Sigmoid colon (tissue), 7 donors: ENCODE data around the gene CD4. TPM values are rescaled to one million over a fixed set of nuclear protein-coding genes. Genes with fewer than 3 reads are reported as not detected.

Source experiments
- DNase-seq: peaks from one replicate; pipeline ENCODE4 v3.0.0-alpha.2; 2019
- H3K27ac ChIP-seq, 4 donors: fragments of 200-600 bp; sonication (generic); one replicate each; pipeline ENCODE4 v1.5.1; 2016 to 2019; ENCODE audit warnings: mild to moderate bottlenecking in 1 of 4
- H3K27me3 ChIP-seq, 3 donors: fragments of 200-600 bp; sonication (generic); one replicate each; pipeline ENCODE4 v1.5.1; 2019; ENCODE audit warnings: mild to moderate bottlenecking in 1 of 3
- H3K36me3 ChIP-seq, 4 donors: fragments of 200-600 bp; sonication (generic); one replicate each; pipeline ENCODE4 v1.5.1; 2016 to 2019
- H3K4me1 ChIP-seq, 4 donors: fragments of 200-600 bp; sonication (generic); one replicate each; pipeline ENCODE4 v1.5.1; 2017 to 2019
- H3K4me3 ChIP-seq, 4 donors: fragments of 200-600 bp; sonication (generic); one replicate each; pipeline ENCODE4 v1.5.1; 2017 to 2019; ENCODE audit warnings: mild to moderate bottlenecking in 2 of 4, moderate library complexity in 1 of 4
- H3K9me3 ChIP-seq, 4 donors: fragments of 200-600 bp in 3 of 4; sonication (generic) in 3 of 4; one replicate each; pipeline versions ENCODE4 v1.5.1 to v1.6.1; 2013 to 2019
- CTCF ChIP-seq, 4 experiments: fragments of 450-650 bp in 3 of 4; fragments of 200-600 bp in 1 of 4; IDR thresholded peaks; one replicate each; pipeline ENCODE4 v1.5.1; 2016 to 2019; ENCODE audit warnings: antibody characterized with exemption in 4 of 4, mild to moderate bottlenecking in 3 of 4, moderate library complexity in 2 of 4
- EP300 ChIP-seq, 4 donors: sonication (generic); formaldehyde crosslinking; IDR thresholded peaks; one replicate each; pipeline ENCODE4 v1.6.1; 2017; ENCODE audit warnings: antibody characterized with exemption in 4 of 4
- POLR2A ChIP-seq, 2 donors: fragments of 450-650 bp; IDR thresholded peaks; one replicate each; pipeline ENCODE4 v1.6.1; 2016; ENCODE audit warnings: antibody characterized with exemption in 2 of 2, mild to moderate bottlenecking in 2 of 2, moderate library complexity in 2 of 2
- POLR2AphosphoS5 ChIP-seq, 4 donors: sonication (generic); formaldehyde crosslinking; IDR thresholded peaks; one replicate each; pipeline ENCODE4 v1.6.1; 2017; ENCODE audit warnings: antibody characterized with exemption in 4 of 4
- WGBS, 2 donors: extraction: QIAGEN DNeasy Blood & Tissue Kit; methylation state at CpG; one replicate each; pipeline ENCODE4 v1.1.7; 2013; 5-methylcytosine and 5-hydroxymethylcytosine counted together
- intact Hi-C: fragments of 100-400 bp; cut with DNase I; formaldehyde crosslinking; loops from one replicate; pipeline ENCODE4 v1.15.1; 2023
- polyA plus RNA-seq, 3 donors: library from polyadenylated mRNA; stranded (reverse); fragments of 200-250 nt; gene quantifications; one replicate each; pipeline ENCODE4 v1.2.3, GENCODE V29; 2013
- total RNA-seq, 4 donors: library from RNA; depleted of rRNA; stranded (reverse); fragments of >200 nt; gene quantifications; one replicate each; pipeline ENCODE4 v1.1.0, GENCODE V29; 2016
- donor health status: healthy with polysubstance abuse.
- donor health status: Bipolar disorder and iron deficiency.
- donor health status: healthy.

Gene CD4
- total and polyA plus RNA-seq, 7 donors: 2.5 to 29.7 (median 11.8) TPM

DNA sequence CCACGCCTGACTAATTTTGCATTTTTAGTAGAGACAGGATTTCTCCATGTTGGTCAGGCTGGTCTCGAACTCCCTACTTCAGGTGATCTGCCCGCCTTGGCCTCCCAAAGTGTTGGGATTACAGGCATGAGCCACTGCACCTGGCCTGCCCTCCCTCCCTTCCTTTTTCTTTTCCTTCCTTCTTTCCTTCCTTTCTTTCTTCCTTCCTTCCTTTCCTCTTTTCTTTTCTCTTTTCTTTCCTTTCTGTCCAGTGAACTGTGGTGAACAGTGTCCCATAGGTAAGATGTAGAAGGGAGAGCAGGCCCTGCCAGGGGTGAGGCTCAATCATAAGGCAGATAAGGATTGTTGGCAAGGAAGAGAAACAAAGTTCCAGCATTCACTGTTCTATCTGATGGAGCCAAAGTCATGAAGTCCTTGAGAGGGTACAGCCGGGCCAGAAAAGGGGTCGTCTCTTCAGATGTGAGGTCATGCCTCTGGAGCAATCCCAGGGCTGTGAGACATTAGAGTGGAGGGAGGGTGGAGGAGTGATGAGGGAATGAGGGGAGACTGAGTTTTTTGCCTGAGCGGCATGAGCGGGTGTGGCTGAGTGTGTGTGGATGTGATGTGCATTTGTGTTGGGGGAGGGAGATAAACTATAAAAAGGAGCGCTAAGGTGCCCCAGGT lies 32.2 kb upstream of the CD4 start:
- DNase-seq: no peak
- Histone ChIP-seq H3K36me3 (no peaks in the 10 kb centered on the region), H3K27ac (no peak overlapping the region), H3K27me3 (no peaks in the 10 kb centered on the region), H3K4me3 (no peak overlapping the region), H3K9me3 (no peaks in the 10 kb centered on the region), H3K4me1 (peaks cover 0 to 10% (median 9%) of the 10 kb centered on the region in 4 donors)
- 75 to 85% methylated on average over 8 of the region's 8 CpGs for WGBS, 2 donors
- intact Hi-C loops: no loop called here
- TF ChIP-seq POLR2A (IDR thresholded peaks at IDR 0.05): no peak
- no peak for TF ChIP-seq CTCF (IDR thresholded peaks at IDR 0.05)

DNA sequence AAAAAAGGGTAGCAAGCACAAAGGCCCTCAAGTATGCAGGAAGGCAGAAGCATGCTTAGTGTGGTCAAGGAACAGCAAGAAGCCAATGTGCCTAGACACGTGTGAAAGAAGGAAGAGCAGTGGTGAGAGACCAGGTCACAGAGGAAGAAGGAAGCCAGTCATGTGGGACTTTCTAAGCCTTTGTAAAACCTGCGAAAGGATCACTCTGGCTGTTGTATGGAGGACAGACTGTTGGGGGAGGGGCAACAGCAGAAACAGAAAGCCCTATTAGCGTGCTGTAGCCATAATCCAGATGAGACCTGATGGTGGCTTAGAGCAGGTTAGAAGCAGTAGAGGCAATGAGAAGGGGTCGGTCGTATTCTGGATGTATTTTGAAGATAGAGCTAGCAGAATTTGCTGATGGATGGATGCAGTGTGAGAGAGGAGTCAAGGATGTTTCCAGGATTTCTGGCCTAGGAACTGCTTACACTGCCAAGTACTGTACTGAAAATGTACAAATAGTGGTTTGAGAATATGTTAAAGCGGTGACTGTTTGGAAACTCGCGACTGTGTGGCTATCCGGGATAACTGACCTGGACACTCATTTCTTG lies 30.7 kb upstream of the CD4 start:
- Histone ChIP-seq H3K4me3 (no peak overlapping the region), H3K36me3 (no peaks in the 10 kb centered on the region), H3K27ac (no peak overlapping the region), H3K4me1 (peaks cover 0 to 18% (median 13%) of the 10 kb centered on the region in 4 donors), H3K27me3 (no peaks in the 10 kb centered on the region), H3K9me3 (no peaks in the 10 kb centered on the region)
- DNase-seq: no peak
- intact Hi-C loops: no loop called here
- TF ChIP-seq EP300 (IDR thresholded peaks at IDR 0.05) (no peak), POLR2A (IDR thresholded peaks at IDR 0.05) (no peak), POLR2AphosphoS5 (IDR thresholded peaks at IDR 0.05) (no peak), CTCF (IDR thresholded peaks at IDR 0.05) (no peak)
- WGBS, 2 donors: 85 to 86% methylated on average over 9 of the region's 9 CpGs

DNA sequence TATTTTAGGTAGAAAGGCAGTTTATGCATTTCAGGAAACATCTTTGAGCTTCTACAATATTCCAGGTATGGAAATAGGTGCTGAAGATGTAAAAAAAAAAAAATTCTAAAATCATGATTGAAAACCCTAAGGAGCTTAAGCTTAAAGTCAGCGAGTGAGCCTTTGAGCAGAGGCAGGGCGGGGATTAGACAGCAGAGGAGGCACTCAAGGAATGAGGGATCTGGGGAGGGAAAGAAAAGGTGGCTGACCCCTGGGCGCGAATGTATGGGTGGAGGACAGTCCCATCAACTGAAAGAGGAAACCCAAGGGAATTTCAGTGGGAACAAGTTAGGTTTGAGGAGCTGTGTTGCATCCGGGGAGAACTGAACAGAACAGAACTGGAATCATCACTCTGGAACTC lies 29.6 kb upstream of the CD4 start:
- WGBS, 2 donors: 89 to 91% methylated on average over 5 of the region's 5 CpGs
- intact Hi-C loops: no loop called here
- Histone ChIP-seq H3K4me1 (peaks cover 0 to 20% (median 16%) of the 10 kb centered on the region in 4 donors), H3K9me3 (no peaks in the 10 kb centered on the region), H3K4me3 (no peak overlapping the region), H3K36me3 (no peaks in the 10 kb centered on the region), H3K27me3 (no peaks in the 10 kb centered on the region), H3K27ac (no peak overlapping the region)
- DNase-seq: no peak
- TF ChIP-seq POLR2AphosphoS5 (IDR thresholded peaks at IDR 0.05): no peak

GRCh38 chr12:6763380-6763779 lies 25.9 kb upstream of the CD4 start:
- 74 to 80% methylated on average over 4 of the region's 4 CpGs for WGBS, 2 donors
- no peaks in the 10 kb centered on the region for H3K27me3 ChIP-seq
- no peaks in the 10 kb centered on the region for H3K9me3 ChIP-seq
- H3K4me3 ChIP-seq: peak overlapping the region in 3 of 4 donors; percentile 14 to 32 (median 24)
- H3K36me3 ChIP-seq: no peaks in the 10 kb centered on the region
- intact Hi-C loops: no loop called here
- no peak for DNase-seq
- H3K4me1 ChIP-seq: peaks cover 0 to 40% (median 36%) of the 10 kb centered on the region in 4 donors
- TF ChIP-seq CTCF (IDR thresholded peaks at IDR 0.05) (no peak), EP300 (IDR thresholded peaks at IDR 0.05) (no peak), POLR2AphosphoS5 (IDR thresholded peaks at IDR 0.05) (no peak), POLR2A (IDR thresholded peaks at IDR 0.05) (no peak)
- H3K27ac ChIP-seq: peak overlapping the region; percentile 93 to 99 (median 96)

- Histone ChIP-seq H3K27me3 (no peaks in the 10 kb centered on the region), H3K4me1 (peaks cover 0 to 48% (median 44%) of the 10 kb centered on the region in 4 donors), H3K9me3 (no peaks in the 10 kb centered on the region), H3K27ac (peak overlapping the region; percentile 93 to 99 (median 96)), H3K36me3 (no peaks in the 10 kb centered on the region), H3K4me3 (peak overlapping the region in 3 of 4 donors; percentile 14 to 32 (median 24))
- TF ChIP-seq CTCF (IDR thresholded peaks at IDR 0.05) (no peak), EP300 (IDR thresholded peaks at IDR 0.05) (no peak), POLR2A (IDR thresholded peaks at IDR 0.05) (peak; percentile 30 to 32), POLR2AphosphoS5 (IDR thresholded peaks at IDR 0.05) (peak; percentile 39 to 71 (median 60))
- WGBS, 2 donors: 3 to 9% methylated on average over 15 to 16 of the region's 16 CpGs
- intact Hi-C loops: loop anchor here (1.0 kb wide), 1 partner anchor 11 kb away; the partner anchor contains the start of gene MLF2
- DNase-seq: peak; percentile 99
Observed at GRCh38 chr12:6764011-6764828, 25.1 kb upstream of the CD4 start.
